ENCODE data around the gene FAM131B. TPM values are rescaled to one million over a fixed set of nuclear protein-coding genes. Genes with fewer than 3 reads are reported as not detected.

The FAM131B gene
- total and polyA plus RNA-seq, 9 of the 15 experiments (the other 6 are each of a cell fraction or from before 2014, with no cell fraction given), result 0.03 to 0.04 TPM; not detected in 7

- TF ChIP-seq GTF3C2 (IDR thresholded peaks at IDR 0.05; ENCODE audit: borderline replicate concordance, extremely low read depth, insufficient read length) (no peak), THRB (CRISPR knock-in tag; conservative IDR thresholded peaks at IDR 0.05) (no peak), ZFX (CRISPR knock-in tag; IDR thresholded peaks at IDR 0.05) (peak; percentile 32), ZNF407 (IDR thresholded peaks at IDR 0.05; ENCODE audit: low read depth) (no peak), ZNF174 (CRISPR knock-in tag; IDR thresholded peaks at IDR 0.05) (no peak)
- TF ChIP-seq, protein P1, sequence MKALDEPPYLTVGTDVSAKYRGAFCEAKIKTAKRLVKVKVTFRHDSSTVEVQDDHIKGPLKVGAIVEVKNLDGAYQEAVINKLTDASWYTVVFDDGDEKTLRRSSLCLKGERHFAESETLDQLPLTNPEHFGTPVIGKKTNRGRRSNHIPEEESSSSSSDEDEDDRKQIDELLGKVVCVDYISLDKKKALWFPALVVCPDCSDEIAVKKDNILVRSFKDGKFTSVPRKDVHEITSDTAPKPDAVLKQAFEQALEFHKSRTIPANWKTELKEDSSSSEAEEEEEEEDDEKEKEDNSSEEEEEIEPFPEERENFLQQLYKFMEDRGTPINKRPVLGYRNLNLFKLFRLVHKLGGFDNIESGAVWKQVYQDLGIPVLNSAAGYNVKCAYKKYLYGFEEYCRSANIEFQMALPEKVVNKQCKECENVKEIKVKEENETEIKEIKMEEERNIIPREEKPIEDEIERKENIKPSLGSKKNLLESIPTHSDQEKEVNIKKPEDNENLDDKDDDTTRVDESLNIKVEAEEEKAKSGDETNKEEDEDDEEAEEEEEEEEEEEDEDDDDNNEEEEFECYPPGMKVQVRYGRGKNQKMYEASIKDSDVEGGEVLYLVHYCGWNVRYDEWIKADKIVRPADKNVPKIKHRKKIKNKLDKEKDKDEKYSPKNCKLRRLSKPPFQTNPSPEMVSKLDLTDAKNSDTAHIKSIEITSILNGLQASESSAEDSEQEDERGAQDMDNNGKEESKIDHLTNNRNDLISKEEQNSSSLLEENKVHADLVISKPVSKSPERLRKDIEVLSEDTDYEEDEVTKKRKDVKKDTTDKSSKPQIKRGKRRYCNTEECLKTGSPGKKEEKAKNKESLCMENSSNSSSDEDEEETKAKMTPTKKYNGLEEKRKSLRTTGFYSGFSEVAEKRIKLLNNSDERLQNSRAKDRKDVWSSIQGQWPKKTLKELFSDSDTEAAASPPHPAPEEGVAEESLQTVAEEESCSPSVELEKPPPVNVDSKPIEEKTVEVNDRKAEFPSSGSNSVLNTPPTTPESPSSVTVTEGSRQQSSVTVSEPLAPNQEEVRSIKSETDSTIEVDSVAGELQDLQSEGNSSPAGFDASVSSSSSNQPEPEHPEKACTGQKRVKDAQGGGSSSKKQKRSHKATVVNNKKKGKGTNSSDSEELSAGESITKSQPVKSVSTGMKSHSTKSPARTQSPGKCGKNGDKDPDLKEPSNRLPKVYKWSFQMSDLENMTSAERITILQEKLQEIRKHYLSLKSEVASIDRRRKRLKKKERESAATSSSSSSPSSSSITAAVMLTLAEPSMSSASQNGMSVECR (CRISPR knock-in tag; IDR thresholded peaks at IDR 0.05), result peak; percentile 28; the same call in 1 of the 2 replicates
These were observed 19.1 kb upstream of the FAM131B start (continued) for GRCh38 chr7:143381427-143382125.
